DMS53 treated with DMSO at 0.1 percent for 48 hours (cell line): ENCODE measurements around the gene NANOS3.
"Not testable (repeated sequence)": the region's sequence is repeated elsewhere in the genome, so short reads cannot be mapped to it uniquely, and the experiment has no call there.

Experiments
- DNase-seq: peaks from one replicate; lab custom pipeline; 2025; ENCODE audit not compliant: unreplicated experiment; lab: John Stamatoyannopoulos, UW

The NANOS3 gene

GRCh38 chr19:13918726-13919411, 41.9 kb downstream of the NANOS3 start:
- DNase-seq, result no peak

GRCh38 chr19:13920524-13920923, 43.6 kb downstream of the NANOS3 start:
- DNase-seq, result no peak

GRCh38 chr19:13920940-13921747, 44.2 kb downstream of the NANOS3 start:
- no peak for DNase-seq

GRCh38 chr19:13922118-13922517, 45.2 kb downstream of the NANOS3 start:
- not testable (repeated sequence) for DNase-seq

- DNase-seq, result no peak
These were observed 46.5 kb downstream of the NANOS3 start for GRCh38 chr19:13923194-13923987.

GRCh38 chr19:13926010-13926409, 49.1 kb downstream of the NANOS3 start:
- DNase-seq, result no peak

GRCh38 chr19:13926715-13927114, 49.8 kb downstream of the NANOS3 start:
- no peak for DNase-seq

- DNase-seq, result no peak
These were observed 52.4 kb downstream of the NANOS3 start for GRCh38 chr19:13929340-13929739.

- no peak for DNase-seq
These were observed 53.0 kb downstream of the NANOS3 start for GRCh38 chr19:13929956-13930355.
